Breast epithelium (tissue), 4 donors: Measurements from ENCODE around the gene PEX11G. TPM values are rescaled to one million over a fixed set of nuclear protein-coding genes. Genes with fewer than 3 reads are reported as not detected.
A peak's percentile ranks its signal among the peaks of the same experiment; 100 is the strongest.

Experiments
- DNase-seq, 2 donors: peaks; one replicate each; pipeline ENCODE4 v3.0.0-alpha.2; 2019; ENCODE audit warnings: low spot score in 2 of 2
- H3K27ac ChIP-seq, 2 donors: fragments of 200-600 bp; sonication (generic) in 1 of 2; one replicate each; pipeline ENCODE4 v1.5.1; 2016 to 2019; ENCODE audit warnings: mild to moderate bottlenecking in 1 of 2
- H3K27me3 ChIP-seq, 2 donors: fragments of 200-600 bp; sonication (generic) in 1 of 2; one replicate each; pipeline versions ENCODE4 v1.5.1 to v1.6.0; 2017 to 2019; ENCODE audit warnings: control low read depth in 1 of 2, mild to moderate bottlenecking in 1 of 2
- H3K36me3 ChIP-seq: fragments of 200-600 bp; one replicate; pipeline ENCODE4 v1.5.1; 2019
- H3K4me1 ChIP-seq, 2 donors: fragments of 200-600 bp; sonication (generic); one replicate each; pipeline ENCODE4 v1.5.1; 2016 to 2019; ENCODE audit warnings: control low read depth in 1 of 2
- H3K4me3 ChIP-seq, 3 donors: fragments of 200-600 bp; sonication (generic); 1 replicate in 2 of 3; 2 replicates in 1 of 3; pipeline ENCODE4 v1.5.1; 2016 to 2019; ENCODE audit warnings: mild to moderate bottlenecking in 3 of 3, moderate library complexity in 2 of 3
- H3K9me3 ChIP-seq, 2 donors: fragments of 200-600 bp; sonication (generic) in 1 of 2; one replicate each; pipeline ENCODE4 v1.5.1; 2016 to 2019; ENCODE audit warnings: control low read depth in 1 of 2
- POLR2A ChIP-seq: fragments of 450-650 bp; IDR thresholded peaks from one replicate; pipeline ENCODE4 v1.6.1; 2016; ENCODE audit warnings: antibody characterized with exemption, mild to moderate bottlenecking, moderate library complexity
- POLR2AphosphoS5 ChIP-seq, 3 donors: sonication (generic); formaldehyde crosslinking; IDR thresholded peaks; one replicate each; pipeline ENCODE4 v1.6.1; 2017; ENCODE audit warnings: antibody characterized with exemption in 3 of 3
- intact Hi-C: fragments of 100-400 bp; cut with DNase I; formaldehyde crosslinking; loops from one replicate; pipeline ENCODE4 v1.15.1; 2023; ENCODE audit warnings: low total_unique reads
- total RNA-seq, 3 donors: library from RNA; depleted of rRNA; stranded (reverse); fragments of >200 nt; gene quantifications; one replicate each; pipeline ENCODE4 v1.1.0, GENCODE V29; 2016
- TF ChIP-seq, protein P1 (sequence below), 3 donors: fragments of 450-650 bp; IDR thresholded peaks; one replicate each; pipeline ENCODE4 v1.5.1; 2016 to 2017; ENCODE audit warnings: antibody characterized with exemption in 3 of 3, mild to moderate bottlenecking in 3 of 3, moderate library complexity in 3 of 3

The PEX11G gene
- total RNA-seq, 3 donors from 2014 or later = 5.4 to 9.8 (median 7.2) TPM

DNA sequence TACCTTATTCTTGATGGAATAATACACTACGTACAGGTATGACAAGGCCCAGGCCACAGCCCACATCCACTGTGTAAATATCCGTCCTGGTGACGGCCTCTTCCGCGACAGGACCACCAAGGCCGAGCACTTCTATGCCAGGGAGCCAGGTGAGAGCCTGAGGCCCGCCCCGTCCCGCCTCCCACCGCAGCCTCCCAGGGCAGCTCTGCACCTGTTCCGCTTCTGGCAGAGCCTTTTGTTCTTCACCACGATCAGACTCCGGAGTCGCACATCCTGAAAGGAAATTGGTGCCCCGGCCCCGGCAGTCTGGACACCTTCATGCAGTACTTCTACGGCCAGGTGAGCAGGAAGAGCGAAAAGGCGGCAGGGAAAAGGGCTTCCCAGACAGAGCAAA is 16.4 kb upstream of the PEX11G start:
- Histone ChIP-seq H3K27ac (no peak overlapping the region), H3K4me1 (no peaks in the 10 kb centered on the region), H3K36me3 (no peaks in the 10 kb centered on the region), H3K9me3 (no peaks in the 10 kb centered on the region), H3K27me3 (peaks cover 3 to 5% of the 10 kb centered on the region in 2 donors), H3K4me3 (no peak overlapping the region)
- no peak for DNase-seq
- TF ChIP-seq POLR2AphosphoS5 (IDR thresholded peaks at IDR 0.05) = no peak
- TF ChIP-seq, protein P1, sequence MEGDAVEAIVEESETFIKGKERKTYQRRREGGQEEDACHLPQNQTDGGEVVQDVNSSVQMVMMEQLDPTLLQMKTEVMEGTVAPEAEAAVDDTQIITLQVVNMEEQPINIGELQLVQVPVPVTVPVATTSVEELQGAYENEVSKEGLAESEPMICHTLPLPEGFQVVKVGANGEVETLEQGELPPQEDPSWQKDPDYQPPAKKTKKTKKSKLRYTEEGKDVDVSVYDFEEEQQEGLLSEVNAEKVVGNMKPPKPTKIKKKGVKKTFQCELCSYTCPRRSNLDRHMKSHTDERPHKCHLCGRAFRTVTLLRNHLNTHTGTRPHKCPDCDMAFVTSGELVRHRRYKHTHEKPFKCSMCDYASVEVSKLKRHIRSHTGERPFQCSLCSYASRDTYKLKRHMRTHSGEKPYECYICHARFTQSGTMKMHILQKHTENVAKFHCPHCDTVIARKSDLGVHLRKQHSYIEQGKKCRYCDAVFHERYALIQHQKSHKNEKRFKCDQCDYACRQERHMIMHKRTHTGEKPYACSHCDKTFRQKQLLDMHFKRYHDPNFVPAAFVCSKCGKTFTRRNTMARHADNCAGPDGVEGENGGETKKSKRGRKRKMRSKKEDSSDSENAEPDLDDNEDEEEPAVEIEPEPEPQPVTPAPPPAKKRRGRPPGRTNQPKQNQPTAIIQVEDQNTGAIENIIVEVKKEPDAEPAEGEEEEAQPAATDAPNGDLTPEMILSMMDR (IDR thresholded peaks at IDR 0.05) = no peak
- no peak for TF ChIP-seq POLR2A
- intact Hi-C loops = no loop called here

DNA sequence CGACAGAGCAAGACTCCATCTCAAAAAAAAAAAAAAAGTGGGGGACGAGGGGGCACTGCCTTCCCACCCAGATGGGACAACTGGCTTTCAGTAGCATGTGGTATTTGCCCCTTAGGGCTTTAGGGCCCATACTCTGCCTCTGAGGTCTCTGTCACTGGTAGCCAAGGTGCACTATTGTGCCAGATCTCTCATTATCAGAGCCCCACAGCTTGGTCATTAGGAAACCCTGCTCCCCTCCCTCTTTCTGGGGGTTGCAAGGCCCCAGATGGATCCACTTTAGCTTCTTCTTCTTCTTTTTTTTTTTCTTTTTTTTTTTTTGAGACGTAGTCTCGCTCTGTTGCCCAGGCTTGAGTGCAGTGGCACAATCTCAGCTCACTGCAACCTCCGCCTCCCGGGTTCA is 15.8 kb upstream of the PEX11G start:
- no peak for DNase-seq
- H3K36me3 ChIP-seq = no peaks in the 10 kb centered on the region
- no peaks in the 10 kb centered on the region for H3K4me1 ChIP-seq
- no peak for TF ChIP-seq POLR2AphosphoS5 (IDR thresholded peaks at IDR 0.05)
- no peak for TF ChIP-seq POLR2A
- TF ChIP-seq, protein P1 (IDR thresholded peaks at IDR 0.05) = no peak
- intact Hi-C loops = no loop called here
- no peak overlapping the region for H3K27ac ChIP-seq
- H3K9me3 ChIP-seq = no peaks in the 10 kb centered on the region
- H3K27me3 ChIP-seq = peaks cover 3 to 5% of the 10 kb centered on the region in 2 donors
- H3K4me3 ChIP-seq = no peak overlapping the region

DNA sequence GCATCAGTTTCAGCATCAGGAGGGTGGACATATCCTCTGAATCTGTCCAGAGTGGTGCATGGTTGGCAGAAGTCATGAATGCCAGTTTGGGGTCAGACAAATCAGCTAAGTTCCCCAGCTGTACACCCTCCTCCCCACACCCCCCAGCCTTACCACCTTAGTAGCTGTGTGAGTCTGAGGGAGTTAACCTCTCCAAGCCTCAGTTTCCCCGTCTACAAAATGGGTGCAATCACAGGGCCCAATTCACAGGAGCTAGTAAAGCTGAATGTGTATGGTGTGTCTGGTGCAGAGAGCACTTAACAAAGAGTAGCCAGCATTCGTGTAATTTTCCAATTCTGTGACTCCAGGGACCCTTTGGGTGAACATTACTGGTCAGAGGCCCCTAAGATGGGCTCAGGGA is 13.7 kb upstream of the PEX11G start:
- Histone ChIP-seq H3K27ac (no peak overlapping the region), H3K27me3 (peaks cover 3 to 5% of the 10 kb centered on the region in 2 donors), H3K36me3 (no peaks in the 10 kb centered on the region), H3K4me1 (no peaks in the 10 kb centered on the region), H3K9me3 (no peaks in the 10 kb centered on the region), H3K4me3 (no peak overlapping the region)
- intact Hi-C loops = no loop called here
- TF ChIP-seq POLR2AphosphoS5 (IDR thresholded peaks at IDR 0.05) = no peak
- TF ChIP-seq POLR2A = no peak
- TF ChIP-seq, protein P1 (IDR thresholded peaks at IDR 0.05) = no peak
- no peak for DNase-seq

DNA sequence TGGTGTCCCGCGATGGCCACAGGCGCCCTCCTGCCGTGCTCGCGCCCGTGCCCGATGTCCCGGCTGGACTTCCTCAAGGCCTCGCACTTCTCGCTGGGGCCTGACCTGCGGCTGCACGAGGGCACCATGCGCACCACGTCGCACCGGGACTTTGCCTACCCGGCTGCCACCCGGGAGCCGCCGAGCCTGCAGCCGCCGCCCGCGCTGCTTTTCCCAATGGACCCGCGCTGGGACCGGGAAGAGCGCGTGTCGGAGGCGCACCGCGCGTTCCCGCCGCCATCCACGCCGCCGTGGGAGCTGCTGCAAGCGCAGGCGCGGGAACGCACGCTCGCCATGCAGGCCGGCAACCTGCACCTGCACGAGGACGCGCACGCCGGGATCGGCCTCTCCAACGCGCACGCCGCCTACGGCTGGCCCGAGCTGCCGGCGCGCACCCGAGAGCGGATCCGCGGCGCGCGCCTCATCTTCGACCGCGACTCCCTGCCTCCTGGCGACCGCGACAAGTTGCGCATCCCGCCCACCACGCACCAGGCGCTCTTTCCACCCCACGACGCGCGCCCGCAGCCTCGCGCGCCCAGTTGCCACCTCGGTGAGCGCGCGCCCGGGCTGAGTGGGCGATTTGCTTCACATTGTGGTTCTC is 12.1 kb upstream of the PEX11G start:
- Histone ChIP-seq H3K4me3 (peak overlapping the region; percentile 23 to 66 (median 53)), H3K27me3 (peaks cover 3 to 5% of the 10 kb centered on the region in 2 donors), H3K36me3 (no peaks in the 10 kb centered on the region), H3K27ac (no peak overlapping the region), H3K9me3 (no peaks in the 10 kb centered on the region), H3K4me1 (no peaks in the 10 kb centered on the region)
- intact Hi-C loops = no loop called here
- no peak for TF ChIP-seq POLR2A
- TF ChIP-seq, protein P1 (IDR thresholded peaks at IDR 0.05) = no peak
- no peak for TF ChIP-seq POLR2AphosphoS5 (IDR thresholded peaks at IDR 0.05)
- peak in 1 of 2 donors; percentile 80 for DNase-seq

DNA sequence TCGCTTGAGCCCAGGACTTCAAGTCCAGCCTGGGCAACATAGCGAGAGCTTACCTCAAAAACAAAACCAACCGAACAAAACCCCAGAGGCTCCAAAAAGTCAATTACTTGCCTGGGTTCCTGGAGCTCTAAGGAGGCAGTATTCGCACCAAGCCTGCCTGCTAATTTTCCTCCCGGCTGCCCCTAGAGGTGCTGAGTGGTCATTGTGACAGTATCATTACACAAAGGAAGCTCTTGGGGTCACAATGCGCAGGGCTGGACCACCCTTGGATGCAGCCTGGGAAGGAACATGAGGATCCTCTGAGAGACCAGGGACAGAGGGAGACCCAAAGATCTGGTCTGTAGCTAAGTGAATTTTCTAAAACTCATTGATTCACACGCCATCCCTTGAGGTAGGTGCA is 8.5 kb upstream of the PEX11G start:
- no peak overlapping the region for H3K27ac ChIP-seq
- H3K36me3 ChIP-seq = no peaks in the 10 kb centered on the region
- DNase-seq = no peak
- intact Hi-C loops = no loop called here
- no peak overlapping the region for H3K4me3 ChIP-seq
- no peaks in the 10 kb centered on the region for H3K9me3 ChIP-seq
- no peaks in the 10 kb centered on the region for H3K4me1 ChIP-seq
- peaks cover 0 to 5% of the 10 kb centered on the region in 2 donors for H3K27me3 ChIP-seq
- TF ChIP-seq, protein P1 (IDR thresholded peaks at IDR 0.05) = no peak
- TF ChIP-seq POLR2A = no peak
- TF ChIP-seq POLR2AphosphoS5 (IDR thresholded peaks at IDR 0.05) = no peak
